Fibroblast of skin of scalp (primary cell): ENCODE results near the gene FSCN2.

Experiments used
- DNase-seq: peaks from one replicate; pipeline ENCODE4 v3.0.0-alpha.2; 2013

The FSCN2 gene

DNA sequence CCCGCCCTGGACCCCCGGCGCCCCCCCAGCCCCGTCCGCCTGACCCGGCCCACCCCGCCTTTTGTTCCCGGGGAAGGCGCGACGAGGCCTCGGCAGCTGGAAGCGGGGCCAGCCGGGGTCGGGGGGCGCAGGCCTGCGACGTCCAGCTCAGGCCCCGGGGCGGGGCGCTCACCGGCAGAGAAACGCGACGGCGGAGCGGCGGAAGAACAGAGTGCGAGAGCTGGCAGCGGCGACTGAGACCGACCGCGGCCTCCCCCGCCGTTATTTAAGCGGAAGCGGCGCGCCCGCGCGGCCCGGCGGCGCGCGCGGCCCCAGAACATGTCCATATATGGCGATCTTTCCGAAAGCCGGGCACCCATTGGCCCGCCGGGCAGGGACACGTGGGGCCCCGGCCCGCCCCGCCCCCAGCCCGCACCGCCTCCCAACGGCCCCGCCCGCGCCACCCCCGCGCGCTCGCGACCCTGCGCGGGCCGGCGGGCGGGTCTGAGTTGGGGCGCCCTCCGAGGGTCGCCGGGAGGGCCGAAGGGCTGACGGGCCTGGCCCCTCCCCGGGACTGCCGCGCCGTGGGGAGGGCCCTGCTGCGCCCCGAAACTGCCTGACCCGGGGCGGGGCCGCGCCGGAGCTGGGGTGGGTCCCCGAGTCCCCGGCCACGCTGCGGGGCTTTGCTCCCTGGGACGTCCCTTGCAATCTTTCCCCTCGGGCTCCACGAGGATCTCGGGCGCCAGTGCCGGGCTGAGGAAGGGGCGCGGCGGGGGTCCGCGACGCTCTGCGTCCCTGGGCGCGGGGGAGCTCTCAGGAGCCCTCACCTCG is 15.4 kb upstream of the FSCN2 start, which contains the start of gene ACTG1:
ACTG1 (minus strand) TSS at position 238 of the 810 bp plus-strand sequence. CDS start 445 bp downstream, outside the sequence.
- DNase-seq = peak; percentile 97

- peak; percentile 74 for DNase-seq
Observed at GRCh38 chr17:81513372-81513752, 14.8 kb upstream of the FSCN2 start.

DNA sequence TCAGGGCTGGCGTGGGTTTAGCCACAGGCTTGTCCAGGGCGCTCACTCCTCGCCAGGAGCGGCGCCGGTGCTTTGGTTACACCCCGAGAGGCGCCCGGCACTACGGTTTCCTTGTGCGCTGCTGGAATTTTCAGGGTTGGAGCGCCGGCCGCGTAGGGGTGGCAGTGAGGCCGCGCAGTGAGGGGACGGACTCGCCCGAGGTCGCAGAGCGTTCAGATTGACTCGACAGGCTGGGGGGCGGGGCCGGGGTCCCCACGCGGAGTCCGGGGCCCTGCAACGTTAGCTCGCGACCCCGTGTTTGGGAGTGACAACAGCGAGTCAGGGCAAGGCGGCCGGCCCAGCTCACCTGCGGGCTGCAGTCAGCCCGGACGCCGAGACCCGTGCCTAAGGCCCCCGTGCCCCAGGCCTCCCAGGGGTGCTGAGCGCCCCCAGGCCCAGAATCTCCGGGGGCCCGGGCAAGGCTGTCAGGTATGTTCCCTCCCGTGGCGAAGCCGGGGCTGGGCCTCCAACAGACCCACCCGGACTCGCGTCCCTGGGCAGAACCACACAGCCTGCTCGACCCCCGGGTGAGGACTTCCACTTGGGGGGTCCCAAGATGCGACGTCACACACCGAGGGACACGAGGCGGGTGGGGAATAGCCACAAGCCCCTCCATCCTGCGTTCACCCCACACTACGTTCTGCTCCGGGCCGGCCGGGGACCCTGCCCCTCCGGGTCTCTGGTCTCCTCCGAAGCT is 14.3 kb upstream of the FSCN2 start:
- peak; percentile 84 for DNase-seq

GRCh38 chr17:81514489-81514738 is 13.8 kb upstream of the FSCN2 start:
- DNase-seq = no peak

- DNase-seq = peak; percentile 97
Observed at GRCh38 chr17:81514739-81515529, 13.2 kb upstream of the FSCN2 start.

DNA sequence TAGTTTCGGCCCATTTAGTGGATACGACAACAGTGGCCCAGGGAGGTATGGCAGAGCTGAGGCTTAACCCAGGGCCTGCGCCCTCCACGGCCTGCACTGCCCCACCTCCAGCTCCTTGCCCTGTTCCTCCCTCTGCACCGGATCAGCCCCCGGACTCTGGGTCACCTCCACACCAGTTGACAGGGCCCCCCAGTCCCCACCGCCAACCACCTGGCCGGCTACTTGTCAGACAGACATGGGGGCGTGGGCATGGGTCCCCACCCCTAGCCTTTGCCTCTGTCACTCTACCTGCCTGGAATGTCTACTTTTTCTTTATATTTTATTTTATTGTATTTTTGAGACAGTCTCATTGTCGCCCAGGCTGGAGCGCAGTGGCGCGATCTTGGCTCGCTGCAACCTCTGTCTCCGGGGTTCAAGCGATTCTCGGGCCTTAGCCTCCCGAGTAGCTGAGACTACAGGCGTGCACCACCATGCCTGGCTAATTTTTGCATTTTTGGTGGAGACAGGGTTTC is 12.6 kb upstream of the FSCN2 start:
- no peak for DNase-seq

DNA sequence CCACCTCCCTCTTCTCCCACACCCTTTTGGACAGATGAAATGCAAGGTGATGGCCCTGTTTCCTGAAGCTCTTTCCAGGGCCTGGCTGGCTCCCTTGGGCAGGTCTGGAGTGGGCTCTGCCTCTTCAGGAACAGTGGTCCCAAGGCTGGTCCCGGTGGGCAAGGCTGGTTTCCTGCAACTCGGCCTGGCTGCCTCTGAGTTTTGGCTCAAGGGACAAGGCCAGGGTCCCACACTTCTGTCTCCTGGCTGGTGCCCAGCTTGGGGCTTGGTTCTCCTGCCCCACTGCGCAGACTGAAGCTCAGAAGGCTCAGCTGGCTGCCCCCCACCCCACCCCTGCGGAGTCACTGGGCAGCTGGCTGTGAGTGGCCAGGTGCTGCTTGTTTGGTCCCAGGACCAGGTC is 11.7 kb upstream of the FSCN2 start:
- no peak for DNase-seq

- no peak for DNase-seq
Observed at GRCh38 chr17:81517009-81517338, 11.2 kb upstream of the FSCN2 start.

DNA sequence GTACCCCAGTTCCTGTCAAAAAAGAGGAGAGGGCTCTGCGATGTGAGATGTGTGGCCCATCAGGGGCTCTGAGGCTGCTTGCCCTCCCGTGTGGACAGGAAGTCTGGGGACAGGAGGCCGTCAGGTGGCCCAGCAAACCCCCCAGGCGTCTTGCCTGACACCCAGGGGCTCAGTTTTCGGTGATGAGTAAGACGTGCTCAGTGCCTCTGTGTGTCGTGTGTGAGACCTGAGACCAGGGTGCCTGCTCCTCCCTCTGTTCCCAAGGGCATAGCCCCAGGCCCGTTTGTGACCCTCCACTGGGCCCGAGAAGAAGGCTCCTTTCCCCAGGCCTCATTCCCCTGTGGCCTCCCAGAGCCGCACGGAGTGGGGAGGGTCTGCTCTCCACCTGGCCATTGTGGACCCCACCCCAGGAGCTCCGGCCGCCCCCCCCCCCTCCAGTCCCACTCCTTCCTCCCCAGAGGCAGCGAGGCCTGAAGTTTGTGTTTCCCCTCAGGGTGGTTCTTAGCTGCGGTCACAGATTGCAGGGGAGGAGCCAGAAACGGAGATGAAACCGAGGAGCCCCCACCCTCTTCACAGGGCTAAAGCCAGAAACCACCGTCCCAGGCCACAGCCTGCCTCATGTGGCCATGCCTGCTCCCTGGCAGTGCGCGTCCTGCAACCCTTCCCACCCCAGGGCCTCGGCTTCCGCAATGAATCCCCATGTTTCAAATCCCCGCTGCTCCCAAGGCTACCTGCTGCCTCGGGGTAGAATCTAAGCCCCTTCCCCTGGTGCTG is 10.7 kb upstream of the FSCN2 start:
- DNase-seq = peak; percentile 57

DNA sequence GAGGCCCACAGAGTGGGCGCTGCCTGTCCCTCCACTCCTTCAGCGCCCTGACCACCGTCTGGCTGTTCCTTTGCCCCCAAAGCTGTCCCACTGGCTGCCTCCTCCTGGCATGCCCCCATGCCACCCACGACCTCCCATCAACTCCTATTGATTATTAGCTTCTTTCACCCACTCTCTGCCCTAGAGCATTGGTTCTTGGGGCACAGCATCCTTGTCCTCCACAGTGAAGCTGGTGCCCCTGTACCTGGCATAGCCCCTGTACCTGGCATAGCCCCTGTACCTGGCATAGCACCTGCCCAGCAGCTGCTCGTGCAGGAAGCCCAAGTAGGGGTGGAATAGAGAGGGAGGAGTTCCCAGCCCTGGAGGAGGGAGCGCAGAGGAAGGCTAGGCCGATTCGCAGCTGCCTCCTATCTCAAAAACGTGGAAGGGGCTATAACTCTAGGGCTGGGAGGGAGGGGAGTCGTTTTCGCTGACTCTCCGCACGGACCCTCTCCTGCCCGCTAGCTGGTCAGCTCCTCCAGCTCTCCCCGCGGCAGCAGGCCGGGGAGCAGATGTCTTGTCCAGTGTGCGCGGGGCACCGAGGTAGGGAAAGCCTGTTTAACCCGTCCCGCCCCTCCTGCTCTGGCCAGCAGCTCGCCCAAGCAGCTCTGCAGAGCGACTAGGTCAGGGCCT is 9.9 kb upstream of the FSCN2 start:
- no peak for DNase-seq

- peak; percentile 44 for DNase-seq
Observed at GRCh38 chr17:81518785-81519283, 9.3 kb upstream of the FSCN2 start.

- DNase-seq = no peak
Observed at GRCh38 chr17:81519284-81520020, 8.7 kb upstream of the FSCN2 start.

DNA sequence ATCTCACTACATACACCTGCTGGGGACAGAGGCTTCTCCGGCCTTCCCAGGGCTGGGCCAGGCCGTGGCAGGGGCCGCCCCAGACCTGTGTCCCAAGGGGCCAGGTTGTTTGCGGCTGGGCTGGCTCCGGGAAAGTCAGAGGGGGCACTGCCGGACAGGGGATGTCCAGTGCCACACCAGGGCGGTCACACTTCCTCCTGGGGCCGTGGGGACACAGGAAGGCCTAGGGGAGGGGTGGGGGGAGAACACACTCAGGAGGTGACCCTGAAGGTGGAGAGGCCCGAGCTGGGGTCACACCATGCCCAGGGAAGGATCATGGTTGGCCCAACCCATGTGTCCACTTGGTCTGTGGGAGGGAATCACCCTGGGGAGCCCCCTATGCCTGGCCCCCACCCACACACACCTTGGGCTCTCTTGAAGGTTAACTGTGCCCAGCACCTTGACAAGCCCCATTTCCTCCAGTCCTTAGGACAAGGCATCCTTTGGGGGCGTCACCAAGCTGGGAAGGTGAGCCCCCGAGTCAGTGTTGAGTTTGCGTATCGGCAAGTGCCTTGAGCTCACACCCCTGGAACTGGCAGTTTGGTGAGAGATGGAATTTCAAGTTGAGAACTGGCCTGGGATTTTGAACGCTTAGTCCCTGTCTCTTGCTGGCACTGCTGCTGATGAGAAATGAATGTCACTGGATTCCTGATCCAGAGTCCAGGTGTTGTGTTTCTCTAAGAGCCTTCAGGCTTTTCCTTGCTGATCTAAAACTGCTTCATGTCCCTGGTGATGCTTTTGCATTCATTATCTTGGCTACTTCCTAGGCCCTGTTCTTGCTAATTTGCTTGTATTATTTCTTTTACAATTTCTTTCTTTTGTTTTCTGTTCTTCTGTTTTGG is 7.9 kb upstream of the FSCN2 start:
- no peak for DNase-seq

DNA sequence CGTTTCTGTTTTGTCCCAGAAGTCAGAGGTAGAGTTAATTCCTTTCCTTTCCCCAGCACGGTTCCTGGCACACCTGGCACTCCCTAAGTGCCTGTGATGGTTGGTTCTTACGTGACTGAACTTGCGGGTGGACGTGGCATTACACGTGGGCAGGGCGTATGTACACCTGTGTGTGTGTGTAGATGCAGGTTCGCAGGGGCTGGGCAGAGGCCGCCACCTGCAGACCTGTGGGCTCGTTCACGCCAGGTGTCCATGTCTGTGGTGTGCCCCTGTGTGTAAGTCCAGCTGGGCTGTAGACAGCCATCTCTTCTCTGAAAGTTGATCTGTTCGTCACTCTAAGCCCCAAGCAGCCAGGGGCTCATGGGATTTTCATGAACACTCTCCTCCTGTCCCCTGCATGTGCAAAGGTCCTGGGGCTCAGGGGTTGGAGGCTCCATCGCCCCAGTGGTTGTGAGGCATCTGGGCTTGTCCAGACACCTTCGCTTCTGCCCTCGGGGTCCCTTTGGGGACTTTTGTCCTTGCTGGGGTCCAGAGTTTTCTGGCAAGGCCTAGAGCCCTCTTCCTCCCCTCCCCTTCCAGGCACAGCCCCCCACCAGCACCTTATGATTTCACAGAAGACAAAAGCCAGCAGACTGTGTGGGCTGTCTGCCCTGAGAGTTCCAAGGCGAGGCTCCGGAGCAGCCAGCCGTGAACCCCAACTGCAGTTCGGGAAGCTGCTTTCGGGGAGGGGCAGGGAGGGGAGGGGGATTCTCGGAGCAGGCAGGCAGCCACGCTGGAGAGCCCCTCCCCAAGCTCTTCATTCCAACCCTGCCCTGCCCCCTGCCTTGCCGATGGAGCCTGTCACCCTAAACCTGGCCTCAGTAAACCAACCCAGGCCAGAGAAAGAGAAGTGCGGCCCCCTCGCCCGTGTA is 5.4 kb upstream of the FSCN2 start:
- peak; percentile 60 for DNase-seq

GRCh38 chr17:81523402-81524038 is 4.7 kb upstream of the FSCN2 start:
- peak; percentile 40 for DNase-seq

GRCh38 chr17:81524039-81524864 is 3.9 kb upstream of the FSCN2 start:
- no peak for DNase-seq

- no peak for DNase-seq
Observed at GRCh38 chr17:81524865-81525159, 3.4 kb upstream of the FSCN2 start.
